Ishikawa (cell line): ENCODE measurements around the gene RHOBTB3.

Source experiments
- EGR1 ChIP-seq: IDR thresholded peaks from 2 replicates; pipeline ENCODE4 v1.6.1; 2012
- RAD21 ChIP-seq: IDR thresholded peaks from 2 replicates; pipeline ENCODE4 v1.6.1; 2012; ENCODE audit warnings: low read depth

DNA sequence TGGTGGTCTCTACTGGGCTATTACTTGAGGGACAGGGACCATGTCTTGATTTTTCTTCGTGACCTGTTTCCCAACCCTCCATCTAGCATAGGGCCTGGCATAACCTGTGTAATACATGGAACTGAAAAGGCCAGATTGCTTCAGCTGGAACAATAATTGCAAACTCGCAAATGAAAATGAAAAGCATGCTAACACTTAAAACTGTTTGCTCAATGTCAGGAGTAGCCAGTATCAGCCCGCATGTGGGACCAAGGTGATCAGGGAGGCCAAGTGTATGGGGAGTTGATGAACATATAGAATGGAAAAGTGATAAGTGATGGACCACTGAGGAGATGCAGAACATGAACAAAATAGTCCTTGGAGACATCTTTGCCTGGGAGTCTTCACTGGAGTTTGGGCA lies 66.2 kb downstream of the RHOBTB3 start:
- no peak for TF ChIP-seq EGR1
- TF ChIP-seq RAD21, result no peak
